GM12891 (cell line): ENCODE measurements around the gene C5orf15.
A peak's percentile ranks its signal among the peaks of the same experiment; 100 is the strongest.

Experiments used
- PAX5 ChIP-seq: IDR thresholded peaks from 2 replicates; pipeline ENCODE4 v1.6.1; 2011; ENCODE audit warnings: low read length, moderate library complexity, mild to moderate bottlenecking; ENCODE audit not compliant: insufficient read depth, severe bottlenecking
- POLR2A ChIP-seq: IDR thresholded peaks from 2 replicates; pipeline ENCODE4 v1.6.1; 2011; ENCODE audit warnings: low read depth, low read length, control low read depth
- POLR2AphosphoS5 ChIP-seq: IDR thresholded peaks from 2 replicates; pipeline ENCODE4 v1.6.1; 2011; ENCODE audit warnings: low read depth, low read length, control low read depth
- POU2F2 ChIP-seq: IDR thresholded peaks from 2 replicates; pipeline ENCODE4 v1.6.1; 2011; ENCODE audit warnings: low read depth, mild to moderate bottlenecking, control low read depth, low read length, moderate library complexity
- SPI1 ChIP-seq: IDR thresholded peaks from 2 replicates; pipeline ENCODE4 v1.6.1; 2011; ENCODE audit warnings: low read depth, low read length, control low read depth
- TAF1 ChIP-seq: IDR thresholded peaks from 2 replicates; pipeline ENCODE4 v1.6.1; 2011; ENCODE audit warnings: low read depth, low read length, control low read depth

DNA sequence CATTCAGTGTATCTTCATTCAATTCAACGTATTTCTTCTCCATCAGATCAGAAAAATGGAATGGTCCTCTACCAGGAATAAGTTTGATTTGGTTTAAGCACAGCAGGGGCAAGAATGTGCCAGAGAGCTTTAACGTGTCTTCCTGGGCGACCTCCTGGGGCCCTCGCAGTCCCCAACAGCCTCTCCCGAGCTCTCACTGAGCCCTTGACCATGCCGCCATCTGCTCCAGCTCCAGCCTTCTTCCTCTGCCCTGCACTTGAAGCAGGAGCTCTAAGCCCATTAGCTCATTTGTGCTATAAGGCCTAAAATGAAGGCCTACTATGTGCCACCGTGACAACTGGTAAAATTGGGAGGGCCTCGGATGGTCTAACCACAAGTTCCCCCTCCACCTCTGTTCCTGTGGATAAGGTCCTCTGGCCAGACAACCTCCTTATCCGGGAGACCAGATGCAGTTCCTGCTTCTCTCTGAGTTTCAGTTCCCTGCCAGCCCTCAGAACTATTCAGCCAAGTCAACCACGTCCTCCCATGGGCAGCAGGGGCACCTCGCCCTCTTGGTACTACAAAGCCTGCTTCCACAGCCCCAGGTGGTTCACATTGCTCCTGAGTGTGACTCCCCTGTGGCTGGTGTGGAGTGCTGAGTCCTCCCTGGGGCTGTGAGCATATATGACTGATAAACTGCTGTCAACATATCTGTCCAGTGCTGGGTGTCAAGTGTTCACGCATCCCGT lies 35.8 kb downstream of the C5orf15 start:
- no peak for TF ChIP-seq POLR2AphosphoS5
- no peak for TF ChIP-seq POLR2A
- no peak for TF ChIP-seq POU2F2
- TF ChIP-seq TAF1 = no peak
- TF ChIP-seq SPI1 = peak; percentile 87
- TF ChIP-seq PAX5 = no peak
